HG02852 (cell line): ENCODE measurements around the gene DOCK8.

Experiments used
- ATAC-seq: cut with Tn5 transposase; IDR thresholded peaks from one replicate; pipeline ENCODE4 v1.9.1; 2021; ENCODE audit warnings: mild to moderate bottlenecking, moderate library complexity; ENCODE audit not compliant: unreplicated experiment

DOCK8 gene

DNA sequence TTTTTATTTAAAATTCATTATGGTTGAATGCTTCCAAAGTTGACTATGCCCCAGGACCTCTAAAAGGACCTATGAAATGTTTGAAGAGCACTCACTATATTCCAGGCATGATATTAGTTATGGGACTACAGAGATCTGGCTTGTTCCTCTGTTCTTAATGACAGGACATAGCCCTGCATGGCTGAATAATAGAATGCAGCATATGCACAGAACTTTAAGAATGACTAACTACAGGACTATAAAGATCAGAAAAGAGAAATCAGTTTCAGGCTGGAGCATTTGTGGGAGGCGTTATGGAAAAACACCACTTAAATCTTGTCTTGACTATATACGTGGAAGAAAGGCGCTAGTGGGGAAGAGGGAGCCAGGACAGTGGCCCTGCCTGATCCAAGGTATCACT is 239.2 kb downstream of the DOCK8 start:
- no peak for ATAC-seq

DNA sequence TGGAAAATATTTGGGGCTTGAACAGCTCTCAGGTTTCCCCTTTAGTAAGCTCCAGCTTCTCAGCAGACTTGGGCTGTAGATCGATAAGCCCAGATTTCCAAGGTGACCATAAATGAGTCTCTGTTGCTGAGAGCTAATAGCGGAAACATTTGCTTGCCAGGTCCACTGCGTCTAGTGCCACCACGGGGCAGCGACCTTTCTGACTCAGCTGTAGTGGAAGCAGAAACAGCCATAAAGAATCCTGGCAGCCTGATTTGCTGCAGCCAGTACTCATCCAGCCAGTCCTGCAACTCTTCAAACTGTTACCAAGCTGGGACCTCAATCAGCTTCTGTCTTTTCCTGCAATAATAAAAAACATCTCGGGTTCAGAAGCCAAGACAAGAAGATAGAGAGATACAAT is 241.7 kb downstream of the DOCK8 start:
- ATAC-seq: no peak

DNA sequence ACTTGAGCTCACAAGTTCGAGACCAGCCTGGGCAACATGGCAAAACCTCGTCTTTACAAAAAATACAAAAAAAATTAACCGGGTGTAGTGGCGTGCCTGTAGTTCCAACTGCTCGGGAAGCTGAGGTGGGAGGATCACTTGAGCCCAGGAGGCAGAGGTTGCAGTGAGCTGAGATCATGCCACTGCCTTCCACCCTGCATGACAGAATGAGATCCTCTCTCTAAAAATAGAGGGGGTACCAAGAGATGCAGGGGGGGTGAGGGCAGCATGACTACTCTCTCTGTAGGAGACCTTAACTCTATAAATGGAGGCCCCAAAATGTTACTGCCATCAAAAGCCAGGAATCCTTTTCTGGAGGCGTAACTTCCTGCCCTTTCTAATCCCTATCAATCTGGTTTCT is 243.9 kb downstream of the DOCK8 start:
- ATAC-seq: no peak

DNA sequence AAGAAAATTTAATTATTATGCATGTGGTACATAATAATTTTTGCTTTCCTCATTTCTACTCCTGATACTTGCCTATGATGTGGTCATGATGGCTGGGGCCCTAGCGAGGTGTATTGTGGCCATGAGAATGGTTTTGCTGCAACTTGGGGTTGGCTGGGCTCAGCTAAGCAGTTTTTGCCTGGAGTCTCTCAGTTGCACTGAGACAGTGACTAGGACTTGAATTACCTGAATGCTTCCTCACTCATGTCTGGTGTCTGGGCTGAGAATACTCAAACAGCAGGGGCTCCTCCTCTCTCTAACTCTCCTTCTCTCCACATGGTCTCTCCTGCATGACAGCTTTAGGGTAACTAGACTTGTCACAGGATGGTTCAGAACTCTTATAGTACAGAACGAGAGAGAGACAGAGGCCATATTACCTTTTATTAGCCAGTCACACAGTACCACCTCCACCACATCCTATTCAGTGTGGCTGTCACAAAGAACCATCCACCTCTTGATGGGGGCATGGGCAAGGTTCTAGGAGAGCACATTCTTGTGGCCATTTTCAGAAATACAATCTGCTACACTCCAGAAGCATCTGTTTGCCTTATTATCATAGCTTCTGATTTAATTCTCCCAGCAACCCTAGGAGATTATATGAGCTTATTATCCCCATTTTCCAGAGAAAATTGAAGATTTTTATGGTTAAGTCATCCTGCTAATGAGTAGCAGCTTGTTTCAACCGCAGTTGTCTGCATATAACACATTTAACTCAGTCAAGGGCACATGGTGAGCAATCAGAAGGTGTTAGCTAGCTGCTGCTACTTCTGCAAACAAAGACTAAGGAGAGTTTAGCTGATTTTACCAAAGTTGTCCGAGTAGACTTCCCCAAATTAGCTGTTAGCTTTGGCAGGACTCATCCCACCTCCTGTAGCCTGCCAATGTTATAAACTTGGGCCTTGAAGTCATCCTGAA is 245.1 kb downstream of the DOCK8 start:
- no peak for ATAC-seq

DNA sequence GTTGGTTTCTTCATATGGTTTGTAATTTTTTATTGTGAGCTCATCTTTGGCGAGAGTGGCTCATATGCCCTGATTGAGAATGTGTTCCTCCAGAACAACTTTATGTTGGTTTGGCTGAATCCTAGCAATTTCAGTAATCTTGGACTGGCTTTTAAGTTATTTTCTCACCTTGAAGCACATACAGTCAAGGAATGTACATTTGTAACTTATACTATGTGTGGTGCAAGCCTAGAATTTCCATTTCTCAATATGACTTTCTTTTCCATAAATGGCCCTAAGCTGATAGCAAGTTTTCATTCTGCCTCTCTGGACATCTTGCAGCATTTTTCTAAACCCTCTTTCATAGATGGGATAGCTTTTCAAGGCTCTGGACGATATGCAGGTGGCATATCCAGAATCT is 247.5 kb downstream of the DOCK8 start:
- ATAC-seq: no peak

DNA sequence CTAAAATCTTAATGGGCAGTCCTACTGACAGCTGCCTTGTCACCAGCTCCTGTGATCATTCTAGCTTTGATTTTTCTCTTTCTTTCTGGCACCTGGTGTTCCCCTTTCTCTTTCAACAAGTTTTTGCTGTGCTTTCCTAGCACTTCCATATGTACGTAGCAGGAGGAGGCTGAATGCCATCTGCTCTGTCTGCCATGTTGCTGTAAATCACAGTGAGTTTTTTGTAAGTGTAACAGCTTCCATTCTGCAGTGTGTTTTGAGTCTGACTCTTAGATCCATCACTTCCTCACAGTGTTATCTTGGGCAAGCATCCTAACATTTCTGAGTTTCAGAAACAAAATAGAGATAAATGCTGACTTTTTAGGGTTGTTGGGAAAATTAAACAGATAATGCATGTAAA is 247.9 kb downstream of the DOCK8 start:
- no peak for ATAC-seq

DNA sequence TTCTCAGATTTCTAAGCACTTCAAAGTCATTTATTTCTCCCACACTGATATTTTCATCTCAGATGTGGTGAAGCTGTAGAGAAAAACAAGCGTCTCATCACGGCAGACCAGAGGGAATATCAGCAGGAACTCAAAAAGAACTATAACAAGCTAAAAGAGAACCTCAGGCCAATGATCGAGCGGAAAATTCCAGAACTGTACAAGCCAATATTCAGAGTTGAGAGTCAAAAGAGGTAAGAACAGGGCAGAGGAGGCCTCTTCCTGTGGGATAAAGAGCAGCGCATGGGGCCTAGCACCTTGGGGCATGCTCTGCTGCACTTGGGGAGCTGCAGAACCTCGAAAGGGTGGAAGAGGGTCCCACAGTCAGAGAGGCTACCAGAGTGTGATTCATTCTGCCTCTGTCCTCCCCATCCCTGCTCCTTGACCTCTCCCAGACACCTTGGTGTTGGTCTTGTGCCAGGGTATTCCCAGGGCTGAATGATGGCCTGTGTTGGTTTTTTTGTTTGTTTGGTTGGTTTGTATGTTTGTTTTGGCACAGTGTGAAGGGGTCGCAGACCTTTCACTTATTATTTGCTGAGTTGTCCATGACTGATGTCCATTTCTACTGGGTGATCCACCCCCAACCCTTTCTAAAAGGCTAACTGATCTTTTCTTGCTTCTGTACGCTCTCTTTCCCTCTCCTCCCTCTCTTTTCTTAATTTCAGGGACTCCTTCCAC is 248.9 kb downstream of the DOCK8 start:
- no peak for ATAC-seq

DNA sequence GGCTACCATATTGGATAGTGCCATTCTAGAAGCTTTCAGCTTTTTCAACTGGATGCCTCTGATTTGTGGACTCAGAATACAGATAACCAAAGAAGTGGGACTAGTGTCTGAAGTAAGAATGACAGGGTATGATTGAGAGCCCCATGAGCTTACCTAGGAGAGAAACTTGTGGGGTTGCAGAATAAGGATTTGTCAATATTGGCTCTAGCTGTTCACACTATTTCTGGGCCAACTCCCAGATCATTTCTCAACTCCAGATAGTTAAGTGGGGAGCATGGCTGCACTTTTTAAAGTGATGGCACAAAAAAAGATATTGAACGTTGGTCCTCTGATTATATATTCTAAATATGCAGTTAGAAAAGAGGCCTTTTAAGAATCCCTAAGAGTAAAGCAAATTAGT is 252.1 kb downstream of the DOCK8 start:
- no peak for ATAC-seq

DNA sequence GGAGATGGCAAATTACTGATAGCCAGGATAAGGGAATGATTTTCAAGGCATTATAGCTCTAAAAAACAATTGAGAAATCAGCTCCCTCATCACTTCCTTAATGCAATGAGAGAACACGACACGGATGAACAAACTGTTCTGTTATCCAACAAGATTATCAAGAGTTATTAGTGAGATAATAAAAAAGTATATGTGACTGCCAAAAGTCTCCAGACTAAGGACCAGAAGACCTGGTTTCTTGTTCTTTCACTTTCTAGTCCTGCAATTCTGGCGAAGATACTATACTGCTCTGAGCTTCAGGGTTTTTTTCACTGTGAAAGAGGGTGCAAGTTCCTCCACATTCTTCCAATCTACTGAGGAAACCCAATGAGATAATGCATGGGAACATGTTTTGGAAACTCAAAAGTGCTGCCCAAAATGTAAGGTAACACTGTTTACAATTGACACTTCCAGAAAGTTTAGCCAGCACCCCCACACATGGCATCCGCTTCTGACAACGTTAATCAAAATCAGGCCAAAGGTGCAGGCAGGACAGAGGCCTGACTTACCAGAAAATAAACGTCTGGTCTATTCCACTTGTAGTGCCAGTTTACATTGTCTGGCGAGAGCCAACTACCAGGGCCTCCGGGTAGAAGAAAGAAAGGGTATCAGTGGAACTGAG is 254.2 kb downstream of the DOCK8 start:
- no peak for ATAC-seq

DNA sequence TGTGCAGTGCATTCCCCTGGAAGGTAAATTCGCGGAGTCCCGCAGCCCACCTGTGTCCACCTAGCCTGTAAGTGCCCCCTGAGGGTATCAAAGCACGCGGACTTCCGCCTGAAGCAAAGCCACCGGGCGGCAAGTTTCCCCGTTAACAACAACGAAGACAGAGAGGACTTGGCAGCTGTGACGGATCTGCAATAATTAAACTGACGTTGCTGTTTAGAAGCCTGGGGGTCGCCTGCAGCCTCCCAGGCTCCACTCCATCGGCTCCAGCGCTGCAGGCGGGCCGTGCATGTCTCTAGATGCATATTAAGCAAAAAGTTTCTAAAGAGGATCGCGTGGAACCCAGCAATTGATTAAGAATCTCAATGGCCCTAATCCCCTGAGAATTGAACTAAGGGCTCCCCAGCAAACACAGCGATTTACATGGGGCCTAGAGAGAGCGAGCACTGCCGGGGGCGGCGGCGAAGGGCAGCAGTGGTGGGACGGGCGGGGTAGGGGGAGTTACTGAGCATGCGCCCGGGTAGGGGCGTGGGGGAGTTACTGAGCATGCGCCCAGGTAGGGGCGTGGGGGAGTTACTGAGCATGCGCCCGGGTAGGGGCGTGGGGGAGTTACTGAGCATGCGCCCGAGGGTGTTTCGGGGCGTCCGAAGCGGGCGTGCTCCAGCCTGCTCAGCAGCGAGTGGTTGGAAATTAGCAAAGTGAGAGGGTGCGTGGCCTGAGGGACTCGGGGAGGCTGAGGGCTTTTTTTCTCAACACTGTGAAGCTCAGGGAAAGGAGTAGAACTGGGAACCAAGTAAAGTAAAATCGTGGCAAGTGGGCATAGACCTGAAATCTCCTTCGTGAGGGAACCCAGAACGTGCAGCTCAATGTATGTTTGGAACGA is 255.2 kb downstream of the DOCK8 start:
- ATAC-seq: peak; percentile 91

DNA sequence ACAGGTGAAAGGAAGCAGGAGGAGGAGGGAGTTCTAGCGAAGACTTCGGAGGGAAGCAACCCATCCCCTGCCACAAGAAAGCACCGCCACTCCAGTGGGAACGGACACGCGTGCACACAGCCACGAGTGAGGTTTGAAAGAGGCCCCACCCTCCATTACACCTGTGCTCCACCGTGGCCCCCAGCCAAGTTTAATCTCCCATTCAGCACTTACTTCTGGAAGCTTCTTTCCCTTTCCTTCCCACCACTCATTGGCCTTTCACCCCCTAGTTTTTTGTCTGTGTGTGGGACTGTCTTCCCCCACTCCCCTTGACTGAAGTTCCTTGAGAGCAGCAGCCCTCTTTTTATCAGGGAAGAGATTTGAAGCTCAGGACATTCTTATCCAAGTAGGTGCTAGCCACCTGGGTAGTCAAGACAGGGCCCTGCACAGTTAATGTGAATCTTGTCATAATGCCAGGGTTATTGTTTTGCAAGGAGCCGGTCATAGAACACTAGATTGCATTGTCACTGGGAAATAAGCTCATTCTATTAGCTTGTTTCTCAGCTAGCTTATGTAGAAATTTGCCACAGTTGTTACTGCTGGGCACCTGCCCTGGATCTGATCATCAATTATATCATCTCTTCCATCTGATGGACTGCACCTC is 256.0 kb downstream of the DOCK8 start:
- no peak for ATAC-seq

DNA sequence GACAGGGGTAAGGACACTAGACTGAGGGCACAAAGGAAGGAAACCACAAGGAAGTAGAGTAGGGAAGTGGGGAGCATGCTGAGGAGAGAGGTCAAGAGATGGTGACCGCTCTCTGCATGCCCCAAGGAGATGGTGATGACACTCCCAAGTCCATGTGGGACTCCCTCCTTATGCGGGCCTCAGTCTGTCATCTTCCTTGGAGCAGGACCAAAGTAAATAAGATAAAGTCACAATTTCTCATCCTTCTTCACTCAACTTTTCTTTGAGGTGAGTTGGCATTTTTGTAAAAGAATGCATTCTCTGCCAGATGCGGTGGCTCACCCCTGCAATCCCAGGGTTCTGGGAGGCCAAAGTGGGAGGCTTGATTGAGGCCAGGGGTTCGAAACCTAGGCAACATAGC is 256.7 kb downstream of the DOCK8 start:
- ATAC-seq: no peak

DNA sequence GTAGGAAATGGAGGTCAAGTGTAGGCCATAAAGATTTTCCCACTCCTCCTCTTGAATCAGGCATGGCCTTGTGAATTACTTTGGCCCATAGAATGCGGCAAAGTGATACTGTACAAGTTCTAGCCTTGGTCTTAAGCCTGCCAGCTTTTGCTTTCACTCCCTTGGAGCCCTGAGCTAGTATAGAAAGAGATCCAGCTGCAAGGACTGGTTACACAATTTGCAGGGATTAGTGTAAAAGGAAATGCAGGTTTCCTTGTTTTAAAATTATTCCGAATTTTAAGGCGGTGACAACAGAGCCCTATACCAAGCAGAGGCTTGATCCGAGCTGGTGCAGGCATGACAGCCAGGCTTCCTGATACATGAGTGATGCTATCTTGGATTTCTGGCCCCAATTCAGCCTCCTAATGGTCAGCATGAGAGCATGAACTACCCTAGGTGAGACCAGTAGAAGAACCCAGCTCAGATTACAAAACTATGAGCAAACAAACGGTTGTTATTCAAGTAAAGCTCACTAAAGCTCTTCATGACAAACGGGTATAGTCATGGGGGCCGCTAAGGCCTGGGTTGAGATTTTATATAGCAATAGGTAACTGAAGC is 257.9 kb downstream of the DOCK8 start:
- no peak for ATAC-seq

DNA sequence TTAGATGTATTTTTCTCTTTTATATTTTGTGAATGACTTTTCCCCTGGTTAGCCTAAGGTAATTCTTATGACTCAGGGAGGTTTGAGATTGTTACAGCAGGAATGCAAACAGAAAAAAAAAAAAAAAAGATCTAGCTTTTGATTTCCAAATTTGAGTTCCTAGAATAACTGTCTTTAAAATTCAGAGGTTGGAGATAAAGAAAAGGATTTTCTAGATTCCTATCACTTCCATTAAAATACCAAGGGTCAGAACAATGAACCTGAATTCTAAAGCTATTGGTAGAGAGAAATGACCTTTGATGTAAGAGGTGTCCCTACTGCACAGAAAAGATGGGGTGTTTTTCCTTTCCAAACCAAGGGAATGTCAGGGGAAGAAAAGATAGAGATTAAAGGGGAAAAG is 262.5 kb downstream of the DOCK8 start:
- ATAC-seq: no peak

DNA sequence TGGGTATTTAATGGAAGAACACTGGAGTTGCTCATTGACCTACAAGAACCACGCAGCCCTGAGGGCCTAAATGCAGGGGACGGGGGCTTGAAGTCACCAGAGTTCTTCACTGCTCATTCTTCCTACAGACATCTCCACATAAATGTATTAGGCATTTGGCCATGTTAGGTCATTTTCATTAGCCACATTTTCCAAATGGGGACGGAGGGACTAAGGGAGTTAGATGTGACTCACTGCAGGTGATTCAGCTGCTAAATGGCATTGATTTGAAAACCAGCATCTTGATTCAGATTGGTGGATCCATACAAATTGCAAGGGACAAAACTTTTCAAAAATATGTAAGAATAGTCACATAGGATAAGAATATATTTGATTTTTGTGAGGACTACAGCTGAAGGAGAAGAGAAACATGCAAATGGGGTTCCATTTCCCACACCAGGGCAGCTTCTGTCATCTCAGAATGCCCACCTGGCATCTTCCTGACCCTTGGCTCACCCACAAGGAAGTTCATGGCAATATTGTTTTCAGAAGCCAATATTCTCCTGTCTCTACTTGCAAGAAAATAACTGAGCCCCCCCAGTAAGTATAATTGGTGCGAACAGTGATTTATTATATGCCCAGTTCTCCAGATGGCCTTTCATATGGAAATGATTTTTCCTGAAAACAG is 264.8 kb downstream of the DOCK8 start:
- ATAC-seq: no peak

DNA sequence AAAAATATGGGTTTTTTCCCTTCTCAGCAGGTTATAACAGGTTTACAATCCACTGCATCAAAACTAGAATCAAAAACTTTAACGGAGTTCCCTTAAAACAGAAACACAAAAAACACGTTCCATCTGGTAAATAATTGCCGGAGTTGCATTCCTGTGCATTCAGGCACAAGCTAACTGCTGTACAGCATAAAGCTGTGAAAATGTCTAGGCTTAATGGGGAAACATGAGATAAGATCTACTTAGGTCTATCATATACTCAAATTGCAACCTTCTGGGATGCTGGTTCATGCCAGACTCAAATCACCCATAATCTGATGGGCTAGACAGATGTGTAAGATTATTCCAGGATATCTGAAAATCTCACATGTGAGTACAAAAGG is 265.3 kb downstream of the DOCK8 start:
- no peak for ATAC-seq

DNA sequence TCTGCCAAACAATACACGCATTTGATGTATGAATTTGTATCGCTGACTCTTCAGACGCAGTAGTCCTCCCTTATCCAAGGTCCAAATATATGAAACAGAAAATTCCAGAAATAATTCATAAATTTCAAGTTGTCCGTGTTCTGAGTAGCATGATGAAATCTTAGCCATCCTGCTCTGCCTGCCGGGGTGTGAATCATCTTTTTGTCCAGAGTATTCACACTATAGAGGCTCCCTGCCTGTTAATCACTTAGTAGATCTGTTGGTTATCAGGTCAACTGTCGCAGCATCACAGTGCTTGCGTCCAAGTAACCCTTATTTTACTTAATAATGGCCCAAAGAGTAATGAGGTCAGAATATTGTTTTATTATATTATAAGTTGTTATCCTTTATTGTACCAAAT is 268.1 kb downstream of the DOCK8 start:
- no peak for ATAC-seq

DNA sequence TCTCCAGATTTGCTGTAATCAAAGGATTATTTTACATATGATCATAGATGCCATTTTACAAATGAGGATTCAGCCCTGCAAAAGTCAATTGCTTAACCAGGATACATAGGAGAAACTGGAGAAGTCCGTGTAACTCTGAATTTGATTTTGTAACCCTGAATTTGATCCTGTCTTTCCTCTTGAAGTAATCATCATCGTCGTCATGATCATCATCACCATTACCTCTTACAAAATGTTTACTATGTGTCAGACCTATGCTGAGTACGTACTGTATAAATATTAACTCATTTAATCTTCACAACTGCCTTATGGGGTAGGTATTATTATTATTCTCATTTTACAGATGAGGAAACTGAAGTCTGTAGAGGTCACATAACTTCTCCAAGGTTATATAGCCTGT is 271.5 kb downstream of the DOCK8 start:
- ATAC-seq: no peak

DNA sequence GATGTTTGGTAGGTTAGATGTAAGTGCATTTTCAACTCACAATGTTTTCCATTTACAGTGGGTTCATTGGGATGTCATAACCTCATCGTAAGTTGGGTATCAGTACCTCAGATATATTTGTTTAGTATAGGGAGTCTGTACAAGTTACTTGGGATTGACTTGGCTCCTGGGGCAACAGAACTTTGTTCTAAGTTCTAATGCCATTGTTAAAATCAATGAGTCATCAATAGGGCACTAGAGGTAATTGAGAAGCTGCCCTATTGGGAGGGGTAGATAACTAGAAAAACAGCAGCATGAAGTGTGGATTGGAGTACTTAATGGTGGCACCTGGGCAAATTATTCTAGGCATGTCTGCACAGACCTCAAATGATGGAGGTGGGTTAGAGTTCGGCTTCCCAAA is 272.8 kb downstream of the DOCK8 start:
- ATAC-seq: no peak
